ENCODE measurements around the gene USP48.
A peak's percentile ranks its signal among the peaks of the same experiment; 100 is the strongest.
"Not testable (repeated sequence)": the region's sequence is repeated elsewhere in the genome, so short reads cannot be mapped to it uniquely, and the experiment has no call there.

USP48 gene

GRCh38 chr1:21633992-21634805 lies 148.8 kb downstream of the USP48 start:
- no peak for DNase-seq

- no peak for DNase-seq
Measured at GRCh38 chr1:21633141-21633755, 149.7 kb downstream of the USP48 start.

DNA sequence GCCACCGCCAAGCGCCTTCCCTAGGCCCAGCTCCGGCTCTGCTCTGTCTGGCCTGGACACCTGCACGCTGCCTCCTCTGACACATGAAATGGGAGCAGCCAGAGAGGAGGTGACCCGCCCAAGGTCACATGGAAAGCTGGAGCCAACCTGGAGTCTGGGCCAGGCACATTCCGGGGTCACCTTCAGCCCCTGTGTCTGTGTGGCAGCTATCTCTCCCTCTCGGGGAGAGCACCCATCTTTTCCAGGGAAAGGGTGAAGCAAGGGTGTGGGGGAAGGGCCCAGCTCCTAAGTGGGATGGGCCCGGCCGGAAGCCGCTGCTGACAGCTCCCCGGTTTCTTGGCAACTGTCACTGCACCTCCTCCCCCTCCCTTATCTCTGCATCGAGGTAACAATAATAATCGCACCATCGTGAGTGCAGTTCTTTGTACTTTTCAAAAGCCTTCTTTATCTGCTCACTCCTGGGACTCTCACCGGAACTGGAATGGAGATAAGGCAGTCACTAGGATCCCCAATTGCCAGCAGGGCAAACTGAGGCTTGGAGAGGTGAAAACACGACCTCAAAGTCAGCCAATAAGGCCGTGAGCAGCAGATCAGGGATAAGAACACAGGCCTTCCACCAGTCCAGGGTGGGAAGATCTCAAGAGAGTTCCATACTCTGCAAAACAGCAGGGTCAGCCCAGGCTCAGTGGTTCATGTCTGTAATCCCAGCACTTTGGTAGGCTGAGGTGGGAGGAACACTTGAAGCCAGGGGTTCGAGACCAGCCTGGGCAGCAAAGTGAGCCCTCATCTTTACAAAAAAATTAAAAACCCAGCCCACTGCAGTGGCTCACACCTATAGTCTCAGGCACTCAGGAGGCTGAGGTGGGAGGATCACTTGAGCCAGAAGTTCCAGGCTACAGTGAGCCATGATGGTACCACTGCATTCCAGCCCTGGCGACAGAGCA lies 150.7 kb downstream of the USP48 start:
- peak; percentile 23 for DNase-seq

DNA sequence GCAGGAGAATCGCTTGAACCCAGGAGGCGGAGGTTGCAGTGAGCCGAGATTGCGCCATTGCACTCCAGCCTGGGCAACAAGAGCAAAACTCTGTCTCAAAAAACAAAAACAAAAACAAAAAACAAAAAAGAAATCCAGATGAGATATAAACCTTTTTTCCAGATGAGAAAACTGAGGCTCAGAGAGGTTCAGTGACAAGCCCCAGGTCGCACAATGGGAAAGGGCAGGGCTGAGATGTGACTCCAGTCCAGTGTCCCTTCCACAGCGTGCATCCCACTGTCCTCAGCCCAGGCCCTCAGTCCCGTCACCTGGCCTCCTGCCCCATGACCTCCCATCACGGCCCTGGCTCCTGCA lies 151.4 kb downstream of the USP48 start:
- not testable (repeated sequence) for DNase-seq

DNA sequence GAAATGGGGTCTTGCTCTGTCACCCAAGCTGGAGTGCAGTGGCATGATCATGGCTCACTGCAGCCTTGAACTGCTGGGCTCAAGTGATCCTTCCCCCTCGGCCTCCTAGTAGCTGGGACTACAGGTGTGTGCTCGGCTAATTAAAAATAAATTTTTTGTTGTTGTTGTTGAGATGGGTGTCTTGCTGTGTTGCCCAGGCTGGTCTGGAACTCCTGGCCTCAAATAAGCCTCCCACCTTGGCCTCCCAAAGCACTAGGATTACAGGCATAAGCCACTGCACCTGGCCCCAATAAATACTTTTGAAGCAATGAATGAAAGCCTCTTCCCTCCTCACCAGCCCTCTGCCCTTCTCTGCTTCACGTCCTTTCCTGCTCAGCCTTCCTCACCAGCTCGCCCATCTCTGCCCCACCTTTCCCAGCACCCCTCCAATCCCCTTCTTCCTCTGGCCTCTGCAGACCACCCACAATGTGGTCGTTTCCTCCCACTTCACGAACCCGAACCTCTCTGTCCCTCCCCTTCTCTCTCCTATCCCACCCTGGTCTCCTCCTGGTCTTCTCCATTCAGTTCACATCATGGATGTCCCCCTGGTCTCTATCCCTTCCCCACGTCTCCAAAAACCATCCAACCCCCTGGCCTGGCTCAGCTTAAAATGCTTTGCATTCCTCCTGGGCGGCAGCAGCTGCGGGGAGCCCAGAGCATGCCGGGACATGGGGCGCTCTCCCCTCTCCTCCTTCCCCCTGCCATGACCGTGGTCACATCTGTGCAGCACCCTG lies 152.2 kb downstream of the USP48 start:
- DNase-seq = no peak

- DNase-seq = no peak
Measured at GRCh38 chr1:21629971-21630370, 153.0 kb downstream of the USP48 start.

GRCh38 chr1:21628798-21629393 lies 154.1 kb downstream of the USP48 start:
- DNase-seq = no peak

All from NCI-H345 (cell line).